Natural killer cell treated with Interleukin-12 subunit alpha and Interleukin-12 subunit beta and Interleukin-15 and Interleukin-18, amount 100 ng/mL, for 72 hours (primary cell): ENCODE data around the gene KCNAB2. TPM values are rescaled to one million over a fixed set of nuclear protein-coding genes. Genes with fewer than 3 reads are reported as not detected.

Experiments used
- ATAC-seq, 2 donors: fragments of 150-1000 bp; cut with Tn5 transposase in 1 of 2; sonication (Bioruptor Pico), chemical (Tn5 transposase) in 1 of 2; 2 replicates each; pipeline ENCODE4 v1.10.0; 2021
- DNase-seq: peaks from one replicate; pipeline ENCODE4 v3.0.0; 2022; ENCODE audit warnings: low spot score
- H3K27ac Mint-ChIP-seq, 2 donors: 1 replicate in 1 of 2; 2 replicates in 1 of 2; pipeline ENCODE4 v1.8.0; 2022; ENCODE audit warnings: mixed read lengths in 2 of 2, mild to moderate bottlenecking in 1 of 2, moderate library complexity in 1 of 2
- H3K27me3 Mint-ChIP-seq, 2 donors: 1 replicate in 1 of 2; 2 replicates in 1 of 2; pipeline ENCODE4 v1.8.0; 2022; ENCODE audit warnings: mixed read lengths in 2 of 2
- H3K36me3 Mint-ChIP-seq: one replicate; pipeline ENCODE4 v1.8.0; 2022; ENCODE audit warnings: mixed read lengths
- H3K4me1 Mint-ChIP-seq, 2 donors: 1 replicate in 1 of 2; 2 replicates in 1 of 2; pipeline ENCODE4 v1.8.0; 2022; ENCODE audit warnings: low read depth in 2 of 2, mixed read lengths in 2 of 2, mild to moderate bottlenecking in 1 of 2
- H3K4me3 Mint-ChIP-seq: one replicate; pipeline ENCODE4 v1.8.0; 2022; ENCODE audit warnings: mixed read lengths
- H3K9me3 Mint-ChIP-seq: 2 replicates; pipeline ENCODE4 v1.8.0; 2022; ENCODE audit warnings: mixed read lengths
- total RNA-seq, 2 donors: library from RNA; stranded (reverse); gene quantifications; one replicate each; pipeline ENCODE4 v1.2.3, GENCODE V29; 2022

KCNAB2 gene
- total RNA-seq, 2 donors from 2014 or later, result 157 to 360 TPM

DNA sequence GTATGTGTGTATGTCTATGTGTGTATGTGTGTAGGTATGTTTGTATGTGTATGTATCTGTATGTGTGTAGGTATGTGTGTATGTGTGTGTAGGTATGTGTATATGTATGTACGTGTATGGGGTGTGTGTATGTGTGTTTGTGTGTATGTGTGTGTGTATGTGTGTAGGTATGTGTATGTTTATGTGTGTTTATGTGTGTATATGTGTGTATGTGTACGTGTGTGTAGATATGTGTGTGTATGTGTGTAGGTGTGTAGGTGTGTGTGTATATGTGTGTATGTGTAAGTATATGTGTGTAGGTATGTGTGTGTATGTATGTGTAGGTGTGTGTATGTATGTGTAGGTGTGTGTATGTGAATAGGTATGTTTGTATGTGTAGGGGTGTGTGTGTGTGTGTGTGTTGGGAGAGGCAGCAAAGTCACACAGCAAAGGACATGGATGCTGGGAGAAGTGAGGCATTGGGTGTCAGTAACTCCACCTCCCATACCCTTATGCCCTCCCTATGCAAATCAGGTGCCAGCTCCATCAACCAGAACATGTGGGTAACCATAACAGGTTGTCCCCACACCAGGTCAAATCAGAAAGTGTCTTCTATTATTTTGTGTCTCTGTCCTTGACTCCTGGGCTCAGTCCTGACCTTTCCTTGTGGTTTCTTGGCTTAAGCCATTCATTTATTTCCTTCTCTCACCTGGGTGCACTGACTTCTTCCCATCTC lies 15.0 kb upstream of the KCNAB2 start:
- DNase-seq, result no peak
- no peak for ATAC-seq
- Mint-ChIP-seq H3K36me3 (peaks cover 19% of the 10 kb centered on the region), H3K27ac (peak overlapping the region; percentile 43 to 77), H3K4me1 (peaks cover 69 to 87% of the 10 kb centered on the region in 2 donors), H3K27me3 (no peaks in the 10 kb centered on the region), H3K9me3 (no peaks in the 10 kb centered on the region), H3K4me3 (peak overlapping the region; percentile 73)

DNA sequence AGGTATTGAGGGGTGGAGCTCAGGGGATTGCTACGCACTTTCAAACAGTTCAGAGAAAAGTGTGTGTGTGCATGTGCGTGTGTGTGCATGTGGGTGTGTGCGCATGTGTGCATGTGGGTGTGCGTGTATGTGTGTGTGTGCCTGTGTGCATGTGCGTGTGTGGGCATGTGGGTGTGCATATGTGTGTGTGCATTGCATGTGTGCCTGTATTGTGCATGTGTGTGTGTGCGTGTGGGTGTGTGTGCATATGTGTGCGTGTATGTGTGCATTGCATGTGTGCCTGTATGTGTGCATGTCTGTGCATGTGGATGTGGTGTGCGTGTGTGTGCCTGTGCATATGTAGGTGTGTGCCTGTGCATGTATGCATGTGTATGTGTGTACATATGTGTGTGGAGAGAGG lies 12.6 kb upstream of the KCNAB2 start:
- Mint-ChIP-seq H3K36me3 (peaks cover 19% of the 10 kb centered on the region), H3K4me3 (peak overlapping the region; percentile 63), H3K27ac (peak overlapping the region; percentile 43 to 77), H3K9me3 (no peaks in the 10 kb centered on the region), H3K4me1 (peaks cover 70 to 87% of the 10 kb centered on the region in 2 donors), H3K27me3 (no peaks in the 10 kb centered on the region)
- ATAC-seq (no peak), DNase-seq (no peak)

DNA sequence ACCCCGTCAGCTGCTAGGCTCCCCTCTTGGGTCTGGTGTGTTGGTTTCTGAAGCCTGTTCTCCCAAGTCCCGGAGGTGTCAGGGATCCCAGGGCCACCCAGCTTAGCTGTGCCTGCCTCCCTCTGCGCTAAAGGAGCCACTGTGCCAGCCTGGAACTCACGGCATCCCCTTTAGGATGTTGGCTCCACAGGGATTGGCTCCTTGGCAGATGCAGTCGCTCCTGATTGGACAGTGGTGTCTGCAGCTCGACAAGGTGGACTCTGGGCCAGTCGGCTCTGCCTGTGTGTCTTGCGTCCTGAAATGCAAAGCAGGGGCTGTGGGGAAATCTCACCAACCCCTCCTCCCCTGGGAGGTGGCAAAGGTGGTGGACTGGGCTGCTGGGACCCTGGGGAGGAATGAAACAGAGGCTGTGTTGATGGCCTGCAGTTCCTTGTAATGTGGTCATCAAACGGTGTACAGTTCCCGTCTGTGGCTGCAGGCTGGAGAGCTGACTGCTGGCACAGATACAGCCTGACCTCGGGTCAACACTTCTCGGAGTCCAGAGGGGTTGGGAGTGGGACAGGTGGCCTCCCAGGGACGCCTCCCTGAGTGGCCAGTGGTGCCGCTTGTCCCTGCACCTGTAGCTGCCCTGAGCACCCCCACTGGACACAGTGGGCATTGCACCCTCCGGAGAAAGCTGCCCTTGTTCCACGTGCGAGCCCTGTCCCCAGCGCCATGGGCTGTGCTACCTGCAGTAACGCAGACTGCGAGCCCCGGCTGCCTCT lies 11.5 kb upstream of the KCNAB2 start:
- DNase-seq (no peak), ATAC-seq (peak; percentile 50 to 61)
- Mint-ChIP-seq H3K27me3 (no peaks in the 10 kb centered on the region), H3K36me3 (peaks cover 19% of the 10 kb centered on the region), H3K4me1 (peaks cover 69 to 79% of the 10 kb centered on the region in 2 donors), H3K4me3 (peak overlapping the region; percentile 79), H3K27ac (peak overlapping the region; percentile 77 to 85), H3K9me3 (no peaks in the 10 kb centered on the region)

DNA sequence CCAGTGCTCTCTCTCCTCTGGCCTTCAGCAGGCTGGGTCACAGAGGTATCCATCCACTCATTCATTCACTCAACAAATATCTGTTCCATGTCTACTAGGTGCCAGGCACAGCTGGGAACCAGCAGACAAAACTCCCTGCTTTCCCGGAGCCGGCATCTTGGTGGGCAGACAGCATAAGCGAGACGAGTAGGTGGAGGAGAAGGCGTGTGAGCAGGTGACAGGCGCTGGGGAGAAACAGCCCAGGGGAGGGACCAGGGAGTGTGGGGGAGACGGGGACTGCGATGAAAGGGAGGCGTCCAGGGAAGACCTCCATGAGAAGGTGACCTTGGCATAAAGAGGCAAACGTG lies 11.0 kb upstream of the KCNAB2 start:
- Mint-ChIP-seq H3K4me1 (peaks cover 65 to 73% of the 10 kb centered on the region in 2 donors), H3K36me3 (peaks cover 19% of the 10 kb centered on the region), H3K27ac (peak overlapping the region; percentile 77 to 85), H3K27me3 (no peaks in the 10 kb centered on the region), H3K9me3 (no peaks in the 10 kb centered on the region), H3K4me3 (peak overlapping the region; percentile 79)
- ATAC-seq (no peak), DNase-seq (no peak)

DNA sequence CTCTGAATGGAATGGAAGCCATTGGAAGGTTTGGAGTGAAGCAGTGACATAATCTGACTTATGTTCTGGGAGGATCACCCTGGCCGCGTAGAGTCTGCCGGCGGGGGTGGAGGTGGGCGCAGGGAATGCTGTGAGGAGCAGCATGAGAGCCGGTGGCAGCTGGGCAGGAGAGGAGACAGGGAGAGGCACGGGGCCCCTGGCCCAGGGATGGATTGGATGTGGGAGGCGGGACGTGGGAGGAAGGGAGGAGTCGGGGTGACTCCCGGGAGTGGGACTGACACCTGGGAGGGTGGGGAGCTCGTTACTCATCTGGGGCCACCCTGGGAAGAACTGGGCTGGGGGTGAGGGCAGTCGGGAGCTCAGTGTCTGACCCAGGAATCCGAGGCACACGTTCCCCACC lies 10.4 kb upstream of the KCNAB2 start:
- DNase-seq, result no peak
- Mint-ChIP-seq H3K27me3 (no peaks in the 10 kb centered on the region), H3K27ac (peak overlapping the region; percentile 77 to 85), H3K4me1 (peaks cover 64 to 68% of the 10 kb centered on the region in 2 donors), H3K4me3 (peak overlapping the region; percentile 79), H3K36me3 (peaks cover 17% of the 10 kb centered on the region), H3K9me3 (no peaks in the 10 kb centered on the region)
- ATAC-seq, result no peak

DNA sequence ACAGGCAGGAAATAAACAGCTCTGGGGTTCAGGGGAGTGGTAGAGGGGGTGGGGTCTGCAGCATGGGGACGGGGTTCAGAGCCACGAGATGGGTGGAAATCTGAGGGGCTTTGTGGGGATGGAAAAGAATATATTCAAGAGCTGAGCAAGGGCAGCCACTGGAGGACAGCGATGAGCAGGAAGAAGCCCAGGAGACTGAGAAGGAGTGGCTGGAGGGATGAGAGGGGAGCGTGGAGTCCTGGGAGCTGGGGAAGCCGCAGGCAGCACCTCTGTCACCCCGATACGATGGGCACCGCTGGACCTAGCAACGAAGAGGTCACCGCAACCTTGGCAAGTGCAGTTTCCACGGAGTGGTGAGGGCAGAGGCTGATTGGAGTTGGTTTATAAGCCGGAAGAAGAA lies 10.0 kb upstream of the KCNAB2 start:
- H3K36me3 Mint-ChIP-seq, result peaks cover 13% of the 10 kb centered on the region
- ATAC-seq (no peak), DNase-seq (no peak)
- H3K4me1 Mint-ChIP-seq, result peaks cover 60 to 63% of the 10 kb centered on the region in 2 donors
- peak overlapping the region; percentile 79 for H3K4me3 Mint-ChIP-seq
- peak overlapping the region; percentile 77 to 85 for H3K27ac Mint-ChIP-seq
- H3K9me3 Mint-ChIP-seq, result no peaks in the 10 kb centered on the region
- H3K27me3 Mint-ChIP-seq, result no peaks in the 10 kb centered on the region

DNA sequence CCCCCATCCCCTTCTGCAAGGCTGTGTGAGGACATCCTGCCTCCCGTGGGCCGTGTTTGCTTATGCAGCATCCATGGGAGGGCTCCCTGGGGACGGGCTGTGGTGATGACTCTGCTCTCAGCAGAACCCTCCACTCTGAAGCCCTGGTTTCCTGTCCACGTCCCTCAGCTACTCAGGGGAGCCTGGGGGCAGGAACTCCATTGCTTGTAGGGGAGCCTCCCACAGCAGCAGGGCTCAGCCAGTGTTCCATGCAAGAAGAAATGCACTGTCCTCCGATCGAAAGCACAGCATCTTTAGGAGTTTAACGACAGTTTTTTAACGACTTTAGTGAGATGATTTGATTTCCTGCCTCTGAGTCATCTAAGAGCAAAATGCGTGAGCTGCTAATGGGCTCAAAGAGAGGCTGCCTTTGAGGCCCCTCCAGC lies 8.3 kb upstream of the KCNAB2 start:
- ATAC-seq (peak; percentile 66 to 79), DNase-seq (no peak)
- Mint-ChIP-seq H3K4me1 (peaks cover 53 to 59% of the 10 kb centered on the region in 2 donors), H3K9me3 (no peaks in the 10 kb centered on the region), H3K27ac (peak overlapping the region; percentile 77 to 85), H3K36me3 (peaks cover 8% of the 10 kb centered on the region), H3K4me3 (peak overlapping the region; percentile 62), H3K27me3 (no peaks in the 10 kb centered on the region)

DNA sequence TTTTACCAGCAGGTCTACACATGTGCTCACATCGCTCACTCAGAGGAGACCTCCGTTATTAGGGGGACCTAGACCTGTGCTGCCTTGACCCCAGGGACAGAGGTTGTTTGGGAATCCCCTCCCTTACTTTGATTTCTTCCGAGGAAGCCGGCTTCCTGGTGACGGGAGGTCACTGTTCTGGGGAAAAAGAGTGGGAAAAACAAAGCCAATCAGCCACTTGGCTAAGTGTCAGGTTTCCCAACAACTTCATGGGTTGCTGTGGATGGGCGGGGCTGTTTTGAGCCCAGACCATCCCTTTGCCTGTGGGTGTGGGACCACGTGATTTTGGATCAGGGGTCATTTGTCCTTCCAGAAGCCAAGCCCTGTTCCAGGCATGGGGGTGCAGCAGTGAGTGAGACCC lies 7.1 kb upstream of the KCNAB2 start:
- ATAC-seq (no peak), DNase-seq (no peak)
- H3K27me3 Mint-ChIP-seq, result no peaks in the 10 kb centered on the region
- H3K4me1 Mint-ChIP-seq, result peaks cover 47 to 49% of the 10 kb centered on the region in 2 donors
- H3K9me3 Mint-ChIP-seq, result no peaks in the 10 kb centered on the region
- no peaks in the 10 kb centered on the region for H3K36me3 Mint-ChIP-seq
- H3K4me3 Mint-ChIP-seq, result peak overlapping the region; percentile 50
- H3K27ac Mint-ChIP-seq, result peak overlapping the region; percentile 47 to 65

DNA sequence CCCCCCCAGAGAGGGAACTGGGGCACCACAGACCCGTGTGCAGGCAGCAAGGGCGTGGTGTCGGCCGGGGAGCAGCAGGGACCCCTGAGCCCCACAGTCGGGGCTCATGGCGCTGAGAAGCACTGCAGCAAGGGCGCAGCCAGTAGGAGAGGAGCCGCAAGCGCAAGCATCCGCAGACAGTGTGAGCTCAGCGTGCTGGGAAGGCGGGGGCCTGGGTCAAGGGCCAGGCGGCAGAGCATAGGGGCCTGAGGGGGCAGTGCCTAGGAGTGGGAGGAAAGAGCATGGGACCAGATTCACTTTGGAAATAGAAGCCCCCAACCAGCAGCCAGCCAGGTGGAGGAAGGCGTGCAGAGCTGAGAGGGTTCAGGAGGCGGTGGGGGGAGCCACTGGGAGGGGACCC lies 6.7 kb upstream of the KCNAB2 start:
- peak overlapping the region; percentile 47 to 65 for H3K27ac Mint-ChIP-seq
- H3K9me3 Mint-ChIP-seq, result no peaks in the 10 kb centered on the region
- H3K4me3 Mint-ChIP-seq, result no peak overlapping the region
- DNase-seq (no peak), ATAC-seq (no peak)
- H3K4me1 Mint-ChIP-seq, result peaks cover 50 to 51% of the 10 kb centered on the region in 2 donors
- H3K36me3 Mint-ChIP-seq, result no peaks in the 10 kb centered on the region
- H3K27me3 Mint-ChIP-seq, result no peaks in the 10 kb centered on the region

DNA sequence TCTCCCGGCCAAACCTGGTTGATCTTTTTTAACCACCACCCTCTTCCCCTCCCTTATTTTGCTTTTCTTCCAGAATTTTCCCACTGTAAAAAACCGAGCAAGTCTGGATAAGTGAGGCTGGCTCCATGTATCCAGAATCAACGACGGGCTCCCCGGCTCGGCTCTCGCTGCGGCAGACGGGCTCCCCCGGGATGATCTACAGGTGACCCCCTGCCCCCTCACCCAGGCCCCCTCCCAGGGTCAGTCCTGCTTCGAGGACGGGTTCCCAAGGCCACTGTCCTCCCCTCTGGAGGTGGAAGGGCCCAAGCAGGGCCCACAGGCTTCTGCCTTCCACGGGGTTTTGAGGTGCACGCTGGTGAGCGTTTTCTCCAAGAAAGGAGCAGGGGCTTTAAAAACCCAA lies 5.2 kb upstream of the KCNAB2 start:
- Mint-ChIP-seq H3K27me3 (no peaks in the 10 kb centered on the region), H3K4me1 (peaks cover 48 to 49% of the 10 kb centered on the region in 2 donors), H3K4me3 (no peak overlapping the region), H3K36me3 (no peaks in the 10 kb centered on the region), H3K9me3 (no peaks in the 10 kb centered on the region), H3K27ac (no peak overlapping the region)
- DNase-seq (no peak), ATAC-seq (no peak)

DNA sequence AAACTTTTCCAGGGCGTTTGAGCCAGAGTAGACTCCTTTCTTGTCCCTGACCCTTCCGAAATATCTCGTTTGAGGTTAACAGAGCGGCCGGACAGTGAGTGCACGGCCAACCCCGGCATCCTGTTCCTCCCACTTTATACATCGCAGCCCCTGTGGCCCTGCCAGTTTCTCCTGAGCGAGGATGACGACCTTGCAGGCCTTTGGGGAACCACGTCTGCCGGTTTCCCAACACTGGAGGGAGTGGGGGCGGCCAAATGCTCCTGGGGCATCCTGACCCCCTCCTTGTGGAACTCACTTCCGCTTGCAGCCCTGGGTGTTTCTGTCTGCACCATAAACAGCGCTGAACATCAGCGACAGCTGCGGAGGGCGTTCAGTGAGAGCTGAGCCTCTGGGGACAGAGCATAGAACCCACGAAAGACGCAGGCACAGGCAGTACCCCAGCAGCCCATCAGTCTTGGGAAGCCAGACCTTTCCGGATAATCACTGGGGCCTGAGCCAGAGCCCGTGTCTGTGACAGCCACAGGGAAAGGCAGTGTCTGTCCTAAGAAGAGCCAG lies 4.8 kb upstream of the KCNAB2 start:
- Mint-ChIP-seq H3K4me3 (no peak overlapping the region), H3K27ac (no peak overlapping the region), H3K27me3 (no peaks in the 10 kb centered on the region), H3K36me3 (no peaks in the 10 kb centered on the region), H3K9me3 (no peaks in the 10 kb centered on the region), H3K4me1 (peaks cover 43 to 45% of the 10 kb centered on the region in 2 donors)
- no peak for ATAC-seq
- no peak for DNase-seq

DNA sequence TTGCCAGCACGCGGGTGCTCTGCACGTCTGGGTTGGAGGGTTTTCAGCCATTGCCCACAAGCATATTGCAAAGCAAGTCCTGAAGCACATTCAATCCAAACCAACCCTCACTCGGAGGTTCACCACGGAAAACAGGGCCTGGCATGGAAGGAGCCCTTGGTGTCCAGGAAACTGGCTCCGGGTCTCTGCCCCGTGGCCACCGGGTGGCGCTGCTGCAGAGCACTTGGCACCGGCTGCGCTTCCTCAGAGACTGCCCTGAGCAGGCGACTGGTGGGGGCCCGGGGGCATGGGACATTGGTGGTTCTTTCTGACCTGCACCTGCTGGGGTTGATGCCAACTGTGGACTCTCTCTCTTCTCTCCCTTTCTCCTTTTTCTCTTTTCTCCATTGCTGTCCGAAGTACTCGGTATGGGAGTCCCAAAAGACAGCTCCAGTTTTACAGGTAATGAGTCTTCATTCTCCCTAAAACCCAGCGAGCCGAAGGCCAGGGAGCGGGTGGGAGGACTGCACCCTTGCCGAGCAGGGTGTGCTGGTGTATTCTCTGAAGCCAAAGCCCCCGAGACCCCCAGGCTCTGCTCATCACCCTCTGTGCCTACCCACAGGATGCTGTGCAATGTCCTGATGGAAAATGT lies 4.1 kb upstream of the KCNAB2 start:
- H3K36me3 Mint-ChIP-seq, result no peaks in the 10 kb centered on the region
- peak overlapping the region; percentile 61 to 79 for H3K27ac Mint-ChIP-seq

DNA sequence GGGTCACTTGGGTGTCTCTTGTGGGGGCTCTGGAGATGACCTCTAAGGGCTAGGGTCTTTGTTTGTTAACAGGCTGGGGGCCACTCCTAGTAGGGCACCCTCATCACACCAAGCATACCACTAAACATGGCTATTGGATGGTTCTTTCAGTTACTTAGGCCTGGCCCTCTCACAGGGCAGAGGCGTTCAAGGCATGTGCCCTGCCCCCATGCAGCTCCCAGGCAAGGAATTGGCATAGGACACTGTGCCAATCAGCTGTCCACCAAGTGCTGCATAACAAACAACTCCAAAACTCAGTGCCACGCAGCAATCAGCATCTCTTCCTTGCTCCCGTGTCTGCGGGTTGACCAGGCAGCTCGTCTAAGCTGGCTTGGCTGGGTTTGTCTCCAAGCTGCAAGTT lies 2.1 kb upstream of the KCNAB2 start:
- H3K4me3 Mint-ChIP-seq, result no peak overlapping the region

More for the DNA sequence above, 4.1 kb upstream of the KCNAB2 start:
- no peaks in the 10 kb centered on the region for H3K27me3 Mint-ChIP-seq
- no peaks in the 10 kb centered on the region for H3K9me3 Mint-ChIP-seq
- H3K4me1 Mint-ChIP-seq, result peaks cover 37 to 39% of the 10 kb centered on the region in 2 donors
- ATAC-seq (no peak), DNase-seq (no peak)
- no peak overlapping the region for H3K4me3 Mint-ChIP-seq

More for the DNA sequence above, 2.1 kb upstream of the KCNAB2 start:
- H3K9me3 Mint-ChIP-seq, result no peaks in the 10 kb centered on the region
- DNase-seq, result no peak
- no peak for ATAC-seq
- no peaks in the 10 kb centered on the region for H3K36me3 Mint-ChIP-seq
- H3K27ac Mint-ChIP-seq, result peak overlapping the region; percentile 69 to 78
- peaks cover 24 to 36% of the 10 kb centered on the region in 2 donors for H3K4me1 Mint-ChIP-seq
- H3K27me3 Mint-ChIP-seq, result no peaks in the 10 kb centered on the region
